ENCODE measurements around the gene UBE2I.

DNA sequence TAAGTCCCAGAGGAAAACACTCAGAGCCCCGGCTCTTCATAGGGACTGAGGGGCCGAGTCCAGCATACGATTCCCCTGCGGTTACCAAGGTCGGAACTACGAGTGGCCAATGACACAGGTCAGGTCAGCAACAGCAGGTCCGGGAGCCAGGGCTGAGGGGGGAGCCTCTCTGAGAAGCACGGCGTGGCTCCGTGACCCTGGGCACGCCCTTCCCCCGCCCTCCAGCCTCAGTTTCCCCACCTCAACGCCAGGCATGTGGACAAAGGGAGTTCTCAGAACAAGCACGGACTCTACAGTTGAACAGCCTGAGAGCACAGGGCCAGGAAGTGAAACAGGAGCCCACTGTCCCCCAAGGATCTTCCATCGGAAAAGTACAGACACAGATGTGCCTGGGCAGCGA is 27.9 kb upstream of the UBE2I start:
- TF ChIP-seq, protein P1, sequence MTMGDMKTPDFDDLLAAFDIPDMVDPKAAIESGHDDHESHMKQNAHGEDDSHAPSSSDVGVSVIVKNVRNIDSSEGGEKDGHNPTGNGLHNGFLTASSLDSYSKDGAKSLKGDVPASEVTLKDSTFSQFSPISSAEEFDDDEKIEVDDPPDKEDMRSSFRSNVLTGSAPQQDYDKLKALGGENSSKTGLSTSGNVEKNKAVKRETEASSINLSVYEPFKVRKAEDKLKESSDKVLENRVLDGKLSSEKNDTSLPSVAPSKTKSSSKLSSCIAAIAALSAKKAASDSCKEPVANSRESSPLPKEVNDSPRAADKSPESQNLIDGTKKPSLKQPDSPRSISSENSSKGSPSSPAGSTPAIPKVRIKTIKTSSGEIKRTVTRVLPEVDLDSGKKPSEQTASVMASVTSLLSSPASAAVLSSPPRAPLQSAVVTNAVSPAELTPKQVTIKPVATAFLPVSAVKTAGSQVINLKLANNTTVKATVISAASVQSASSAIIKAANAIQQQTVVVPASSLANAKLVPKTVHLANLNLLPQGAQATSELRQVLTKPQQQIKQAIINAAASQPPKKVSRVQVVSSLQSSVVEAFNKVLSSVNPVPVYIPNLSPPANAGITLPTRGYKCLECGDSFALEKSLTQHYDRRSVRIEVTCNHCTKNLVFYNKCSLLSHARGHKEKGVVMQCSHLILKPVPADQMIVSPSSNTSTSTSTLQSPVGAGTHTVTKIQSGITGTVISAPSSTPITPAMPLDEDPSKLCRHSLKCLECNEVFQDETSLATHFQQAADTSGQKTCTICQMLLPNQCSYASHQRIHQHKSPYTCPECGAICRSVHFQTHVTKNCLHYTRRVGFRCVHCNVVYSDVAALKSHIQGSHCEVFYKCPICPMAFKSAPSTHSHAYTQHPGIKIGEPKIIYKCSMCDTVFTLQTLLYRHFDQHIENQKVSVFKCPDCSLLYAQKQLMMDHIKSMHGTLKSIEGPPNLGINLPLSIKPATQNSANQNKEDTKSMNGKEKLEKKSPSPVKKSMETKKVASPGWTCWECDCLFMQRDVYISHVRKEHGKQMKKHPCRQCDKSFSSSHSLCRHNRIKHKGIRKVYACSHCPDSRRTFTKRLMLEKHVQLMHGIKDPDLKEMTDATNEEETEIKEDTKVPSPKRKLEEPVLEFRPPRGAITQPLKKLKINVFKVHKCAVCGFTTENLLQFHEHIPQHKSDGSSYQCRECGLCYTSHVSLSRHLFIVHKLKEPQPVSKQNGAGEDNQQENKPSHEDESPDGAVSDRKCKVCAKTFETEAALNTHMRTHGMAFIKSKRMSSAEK (CRISPR knock-in tag; IDR thresholded peaks at IDR 0.05; ENCODE audit: borderline replicate concordance): no peak
- TF ChIP-seq, protein P2, sequence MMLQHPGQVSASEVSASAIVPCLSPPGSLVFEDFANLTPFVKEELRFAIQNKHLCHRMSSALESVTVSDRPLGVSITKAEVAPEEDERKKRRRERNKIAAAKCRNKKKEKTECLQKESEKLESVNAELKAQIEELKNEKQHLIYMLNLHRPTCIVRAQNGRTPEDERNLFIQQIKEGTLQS (CRISPR knock-in tag; conservative IDR thresholded peaks at IDR 0.05): no peak
- TF ChIP-seq ESRRA (CRISPR knock-in tag; IDR thresholded peaks at IDR 0.05; ENCODE audit: borderline replicate concordance) (no peak), KAT7 (CRISPR knock-in tag; IDR thresholded peaks at IDR 0.05; ENCODE audit: borderline replicate concordance) (no peak), JUN (CRISPR knock-in tag; IDR thresholded peaks at IDR 0.05) (no peak)

Data from WTC11 (cell line).